Lower leg skin (tissue), 3 donors: ENCODE results near the gene ZNF506.

Source experiments
- CTCF ChIP-seq, 3 donors: fragments of 450-650 bp; IDR thresholded peaks; one replicate each; pipeline ENCODE4 v1.5.1; 2016; ENCODE audit warnings: antibody characterized with exemption in 3 of 3, mild to moderate bottlenecking in 3 of 3, moderate library complexity in 2 of 3
- POLR2A ChIP-seq, 2 donors: fragments of 450-650 bp; IDR thresholded peaks; one replicate each; pipeline ENCODE4 v1.6.1; 2016 to 2017; ENCODE audit warnings: antibody characterized with exemption in 2 of 2, mild to moderate bottlenecking in 1 of 2, moderate library complexity in 1 of 2

- no peak for TF ChIP-seq POLR2A (IDR thresholded peaks at IDR 0.05)
- TF ChIP-seq CTCF (IDR thresholded peaks at IDR 0.05): no peak
These were observed 45.7 kb downstream of the ZNF506 start for GRCh38 chr19:19775891-19776205.
